T-cell (primary cell): Measurements from ENCODE around the gene APBB1IP. TPM values are rescaled to one million over a fixed set of nuclear protein-coding genes. Genes with fewer than 3 reads are reported as not detected.
A peak's percentile ranks its signal among the peaks of the same experiment; 100 is the strongest.
"Not testable (repeated sequence)": the region's sequence is repeated elsewhere in the genome, so short reads cannot be mapped to it uniquely, and the experiment has no call there.

ENCODE experiments used
- ATAC-seq, 4 experiments: fragments of 200-7000 bp in 3 of 4; fragments of 150-1000 bp in 1 of 4; cut with Tn5 transposase; replicated peaks in 1 of 4; 1 replicate in 3 of 4; 2 replicates in 1 of 4; pipeline ENCODE4 v1.10.0; 2021; ENCODE audit warnings: moderate library complexity in 3 of 4, mild to moderate bottlenecking in 2 of 4, moderate number of reproducible peaks in 1 of 4
- CTCF ChIA-PET, 2 donors: fragments of 300-600 bp; sonication (Branson Sonifier 250); formaldehyde crosslinking; loops; one replicate each; lab custom pipeline; 2022; ENCODE audit warnings: antibody characterized with exemption in 2 of 2; lab: Charles Lee
- POLR2A ChIA-PET, 2 donors: fragments of 300-600 bp; sonication (Branson Sonifier 250); formaldehyde crosslinking; loops; one replicate each; lab custom pipeline; 2022; ENCODE audit warnings: antibody characterized with exemption in 2 of 2; lab: Charles Lee
- DNase-seq, 35 experiments: peaks; one replicate each; pipeline versions ENCODE4 v3.0.0 to v3.0.0-alpha.2; 2013 to 2023
- H3K27ac ChIP-seq: one replicate; pipeline ENCODE4 v1.5.1; 2013; ENCODE audit warnings: low read length
- H3K27me3 ChIP-seq, 2 experiments: replicated peaks in 1 of 2; 1 replicate in 1 of 2; 2 replicates in 1 of 2; pipeline versions ENCODE4 v1.6.1 to v1.7.0; 2013; ENCODE audit warnings: low read length in 1 of 2, mixed read lengths in 1 of 2; ENCODE audit not compliant: control insufficient read depth in 2 of 2, insufficient read depth in 2 of 2; ENCODE audit errors: extremely low read depth in 1 of 2
- H3K36me3 ChIP-seq, 2 donors: 1 replicate in 1 of 2; 2 replicates in 1 of 2; pipeline versions ENCODE4 v1.6.1 to v1.7.0; 2013; ENCODE audit warnings: low read length in 1 of 2; ENCODE audit not compliant: control insufficient read depth in 2 of 2, insufficient read depth in 1 of 2; ENCODE audit errors: extremely low read depth in 1 of 2
- H3K4me1 ChIP-seq, 2 experiments: 1 replicate in 1 of 2; 2 replicates in 1 of 2; pipeline versions ENCODE4 v1.6.1 to v1.7.0; 2013; ENCODE audit warnings: low read length in 2 of 2, mixed read lengths in 1 of 2; ENCODE audit not compliant: insufficient read depth in 2 of 2, control insufficient read depth in 1 of 2; ENCODE audit errors: extremely low read depth in 1 of 2
- H3K4me3 ChIP-seq, 2 donors: 1 replicate in 1 of 2; 2 replicates in 1 of 2; pipeline versions ENCODE4 v1.5.1 to v1.7.0; 2013; ENCODE audit warnings: mild to moderate bottlenecking in 2 of 2, low read length in 1 of 2, moderate library complexity in 1 of 2; ENCODE audit not compliant: control insufficient read depth in 1 of 2; ENCODE audit errors: extremely low read depth in 1 of 2
- H3K9me3 ChIP-seq: 2 replicates; pipeline ENCODE4 v1.7.0; 2013
- H3K27ac Mint-ChIP-seq, 2 donors: one replicate each; pipeline ENCODE4 v1.8.0; 2020 to 2021; ENCODE audit warnings: mild to moderate bottlenecking in 2 of 2, mixed read lengths in 2 of 2
- H3K27me3 Mint-ChIP-seq, 2 donors: one replicate each; pipeline ENCODE4 v1.8.0; 2021 to 2022; ENCODE audit warnings: mixed read lengths in 2 of 2
- H3K36me3 Mint-ChIP-seq: one replicate; pipeline ENCODE4 v1.8.0; 2021; ENCODE audit warnings: mixed read lengths
- H3K4me1 Mint-ChIP-seq, 3 donors: one replicate each; pipeline ENCODE4 v1.8.0; 2020 to 2022; ENCODE audit warnings: mixed read lengths in 3 of 3, mild to moderate bottlenecking in 1 of 3
- H3K4me3 Mint-ChIP-seq, 3 donors: one replicate each; pipeline ENCODE4 v1.8.0; 2020 to 2022; ENCODE audit warnings: mild to moderate bottlenecking in 3 of 3, mixed read lengths in 3 of 3, moderate library complexity in 3 of 3
- H3K9me3 Mint-ChIP-seq, 3 donors: one replicate each; pipeline ENCODE4 v1.8.0; 2020 to 2022; ENCODE audit warnings: mixed read lengths in 3 of 3
- WGBS: methylation state at CpG from one replicate; pipeline ENCODE4 v1.1.5; 2013; ENCODE audit warnings: missing lambda C conversion rate; ENCODE audit not compliant: insufficient coverage; 5-methylcytosine and 5-hydroxymethylcytosine counted together
- total RNA-seq, 35 experiments: library from RNA in 6 of 35; stranded (reverse) in 6 of 35; fragments of 120-200 nt in 1 of 35; gene quantifications; one replicate each; pipeline versions ENCODE4 v1.2.1 to v1.2.4 and lab custom pipeline; 2013 to 2026

APBB1IP gene
- total RNA-seq, 5 donors from 2014 or later (not counting 1 experiment from before 2014, with no cell fraction given), result 86.5 to 102 (median 88.4) TPM

GRCh38 chr10:26579256-26580063 is 141.3 kb downstream of the APBB1IP start:
- Histone ChIP-seq H3K4me1 (no peaks in the 10 kb centered on the region), H3K4me3 (no peak overlapping the region), H3K27me3 (peaks cover 0 to 2% of the 10 kb centered on the region in 2 experiments), H3K36me3 (no peaks in the 10 kb centered on the region), H3K9me3 (no peaks in the 10 kb centered on the region), H3K27ac (no peak overlapping the region)
- POLR2A ChIA-PET, result no interaction called here
- CTCF ChIA-PET, result no interaction called here
- DNase-seq (peak in 1 of 35 experiments; percentile 22), ATAC-seq (no peak)
- H3K27ac Mint-ChIP-seq, result no peak overlapping the region
- peaks cover 2 to 5% (median 4%) of the 10 kb centered on the region in 3 donors for H3K4me1 Mint-ChIP-seq
- H3K36me3 Mint-ChIP-seq, result peaks cover 23% of the 10 kb centered on the region
- 93% methylated on average over 22 of the region's 26 CpGs for WGBS
- H3K27me3 Mint-ChIP-seq, result no peaks in the 10 kb centered on the region
- H3K4me3 Mint-ChIP-seq, result no peak overlapping the region
- H3K9me3 Mint-ChIP-seq, result peaks cover 6 to 12% (median 6%) of the 10 kb centered on the region in 3 donors

GRCh38 chr10:26586211-26586610 is 148.1 kb downstream of the APBB1IP start:
- no peak for ATAC-seq
- DNase-seq, result no peak
- Histone ChIP-seq H3K27ac (no peak overlapping the region), H3K4me1 (no peaks in the 10 kb centered on the region), H3K36me3 (peaks cover 0 to under 1% of the 10 kb centered on the region in 2 donors), H3K9me3 (no peaks in the 10 kb centered on the region), H3K4me3 (no peak overlapping the region), H3K27me3 (no peaks in the 10 kb centered on the region)
- no peaks in the 10 kb centered on the region for H3K9me3 Mint-ChIP-seq
- peaks cover 38% of the 10 kb centered on the region for H3K36me3 Mint-ChIP-seq
- H3K4me1 Mint-ChIP-seq, result peaks cover 0 to 5% (median 0%) of the 10 kb centered on the region in 3 donors
- no peak overlapping the region for H3K4me3 Mint-ChIP-seq
- ChIA-PET POLR2A (no interaction called here), CTCF (no interaction called here)
- no peak overlapping the region for H3K27ac Mint-ChIP-seq
- WGBS, result 94% methylated on average over 9 of the region's 11 CpGs
- no peaks in the 10 kb centered on the region for H3K27me3 Mint-ChIP-seq

GRCh38 chr10:26588611-26589010 is 150.5 kb downstream of the APBB1IP start:
- ATAC-seq (no peak), DNase-seq (no peak)
- H3K36me3 Mint-ChIP-seq, result peaks cover 51% of the 10 kb centered on the region
- no peaks in the 10 kb centered on the region for H3K27me3 Mint-ChIP-seq
- Histone ChIP-seq H3K27me3 (no peaks in the 10 kb centered on the region), H3K27ac (no peak overlapping the region), H3K9me3 (no peaks in the 10 kb centered on the region), H3K4me1 (no peaks in the 10 kb centered on the region), H3K4me3 (no peak overlapping the region), H3K36me3 (peaks cover 0 to 6% of the 10 kb centered on the region in 2 donors)
- ChIA-PET POLR2A (no interaction called here), CTCF (no interaction called here)
- H3K9me3 Mint-ChIP-seq, result no peaks in the 10 kb centered on the region
- WGBS, result 95% methylated on average over 12 of the region's 12 CpGs
- H3K4me3 Mint-ChIP-seq, result no peak overlapping the region
- peaks cover 0 to 5% (median 0%) of the 10 kb centered on the region in 3 donors for H3K4me1 Mint-ChIP-seq
- H3K27ac Mint-ChIP-seq, result no peak overlapping the region

- H3K27me3 ChIP-seq, H3K4me1 Mint-ChIP-seq, H3K9me3 ChIP-seq, DNase-seq, H3K36me3 ChIP-seq, H3K4me3 Mint-ChIP-seq, H3K27me3 Mint-ChIP-seq, H3K27ac Mint-ChIP-seq, H3K4me3 ChIP-seq, ATAC-seq, CTCF ChIA-PET, H3K4me1 ChIP-seq, POLR2A ChIA-PET, H3K9me3 Mint-ChIP-seq, H3K27ac ChIP-seq: not testable (repeated sequence)
- H3K36me3 Mint-ChIP-seq, result peaks cover 52% of the 10 kb centered on the region
- no CpG with 5 or more reads among the region's 5 CpGs for WGBS
Measured at GRCh38 chr10:26589813-26590212, 151.7 kb downstream of the APBB1IP start.

GRCh38 chr10:26593896-26594295 is 155.8 kb downstream of the APBB1IP start:
- Mint-ChIP-seq H3K27ac (no peak overlapping the region), H3K4me1 (peaks cover 0 to 6% (median 0%) of the 10 kb centered on the region in 3 donors), H3K27me3 (no peaks in the 10 kb centered on the region), H3K4me3 (no peak overlapping the region), H3K9me3 (no peaks in the 10 kb centered on the region), H3K36me3 (peaks cover 51% of the 10 kb centered on the region)
- no peak for ATAC-seq
- POLR2A ChIA-PET, result no interaction called here
- WGBS, result 69% methylated on average over 14 of the region's 19 CpGs
- DNase-seq, result peak in 6 of 35 experiments; percentile 1 to 33 (median 10)
- Histone ChIP-seq H3K27ac (no peak overlapping the region), H3K9me3 (no peaks in the 10 kb centered on the region), H3K4me3 (no peak overlapping the region), H3K36me3 (peaks cover 0 to 6% of the 10 kb centered on the region in 2 donors), H3K27me3 (no peaks in the 10 kb centered on the region), H3K4me1 (no peaks in the 10 kb centered on the region)
- CTCF ChIA-PET, result no interaction called here

- Mint-ChIP-seq H3K4me1 (peaks cover 10 to 14% (median 12%) of the 10 kb centered on the region in 3 donors), H3K27ac (peak overlapping the region in 1 of 2 donors; percentile 59)
- CTCF ChIA-PET, result interaction anchor here in 1 of 2 donors (1.2 kb wide), 1 partner anchor 10 kb away, joined by 3 read pairs; no protein-coding TSS in a partner anchor
- H3K27me3 Mint-ChIP-seq, ATAC-seq, H3K36me3 ChIP-seq, H3K27me3 ChIP-seq, H3K27ac ChIP-seq, H3K36me3 Mint-ChIP-seq, H3K4me3 ChIP-seq, DNase-seq, H3K9me3 Mint-ChIP-seq, H3K9me3 ChIP-seq, H3K4me3 Mint-ChIP-seq, H3K4me1 ChIP-seq: not testable (repeated sequence)
- POLR2A ChIA-PET, result interaction anchor here in 1 of 2 donors (0.6 kb wide), 1 partner anchor 93 kb away, joined by 3 read pairs; no protein-coding TSS in a partner anchor
- WGBS, result no CpG with 5 or more reads among the region's 2 CpGs
Measured at GRCh38 chr10:26603283-26603682, 165.1 kb downstream of the APBB1IP start.
